ENCODE results near the gene CYP51A1.
"Not testable (repeated sequence)": the region's sequence is repeated elsewhere in the genome, so short reads cannot be mapped to it uniquely, and the experiment has no call there.

The CYP51A1 gene

DNA sequence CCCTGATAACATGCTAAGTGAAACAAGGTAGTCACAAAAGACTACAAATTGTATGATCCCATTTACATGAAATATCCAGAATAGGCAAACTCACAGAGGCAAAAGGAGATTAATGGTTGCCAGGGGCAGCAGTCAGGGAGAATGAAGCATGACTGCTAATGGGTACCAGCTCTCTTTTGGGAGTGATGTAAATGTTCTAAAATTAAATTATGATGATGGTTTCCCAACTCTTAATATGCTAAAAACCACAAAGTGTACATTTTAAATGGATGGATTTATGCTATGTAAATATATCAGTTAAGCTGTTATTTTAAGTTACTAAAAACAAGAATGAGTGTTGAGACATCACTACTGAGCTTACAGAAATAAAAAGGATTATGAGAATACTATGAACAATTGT is 12.6 kb downstream of the CYP51A1 start:
- no peak for DNase-seq

DNA sequence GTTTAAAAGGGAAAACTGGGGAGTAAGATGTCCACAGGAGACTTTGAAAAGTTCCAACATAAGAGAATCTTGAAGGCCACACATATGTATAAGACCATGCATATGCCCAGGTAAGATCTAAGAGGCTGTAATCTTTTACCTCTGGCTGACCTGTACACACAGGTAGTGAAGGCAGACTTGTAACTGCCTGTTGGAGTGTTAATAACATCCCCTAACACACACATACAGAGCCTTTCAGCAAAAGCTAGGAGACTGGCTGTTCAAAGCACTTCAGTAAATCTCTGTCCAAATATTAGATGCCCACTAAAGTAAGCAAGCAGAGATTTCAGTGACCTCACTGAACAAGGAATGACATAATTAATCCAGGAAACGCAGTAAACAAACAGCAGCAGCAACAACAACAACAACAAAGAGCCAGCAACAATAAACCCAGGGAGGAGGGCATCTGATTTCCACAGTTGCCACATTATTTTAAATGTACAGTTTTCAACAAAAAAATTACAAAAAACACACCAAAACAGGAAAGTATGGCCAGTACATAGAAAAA is 15.0 kb downstream of the CYP51A1 start:
- no peak for DNase-seq

DNA sequence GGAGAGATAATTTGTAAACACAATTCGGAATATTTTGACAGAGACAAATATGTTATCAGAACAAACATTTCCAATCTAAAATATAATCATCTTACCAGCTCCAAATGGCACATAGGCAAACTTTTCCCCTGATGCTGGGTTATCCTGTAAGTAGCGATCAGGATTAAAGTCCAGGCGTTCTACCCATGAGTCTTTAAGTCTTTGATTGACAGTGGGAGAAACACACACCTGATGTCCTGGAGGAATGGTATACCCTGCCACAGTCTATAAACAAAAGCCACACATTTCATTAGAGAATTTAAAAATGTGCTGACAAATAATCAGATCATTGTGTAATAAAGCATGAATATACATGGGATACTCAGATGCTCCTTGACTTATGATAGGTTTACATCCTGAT is 17.3 kb downstream of the CYP51A1 start:
- DNase-seq: no peak

DNA sequence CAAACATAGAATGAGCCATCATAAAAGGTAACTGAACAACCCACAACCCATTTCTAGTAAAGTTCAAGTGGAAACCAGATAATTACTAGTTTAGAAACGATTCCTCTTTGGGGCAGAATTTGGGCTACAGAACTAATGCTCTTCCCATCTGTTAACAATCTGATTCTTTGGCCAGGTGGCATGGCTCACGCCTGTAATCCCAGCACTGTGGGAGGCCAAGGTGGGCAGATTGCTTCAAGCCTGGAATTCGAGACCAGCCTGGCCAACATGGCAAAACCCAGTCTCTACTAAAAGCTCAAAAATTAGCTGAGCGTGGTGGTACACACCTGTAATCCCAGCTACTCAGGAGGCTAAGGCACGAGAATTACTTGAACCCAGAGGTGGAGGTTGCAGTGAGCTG is 18.5 kb downstream of the CYP51A1 start:
- DNase-seq: no peak

DNA sequence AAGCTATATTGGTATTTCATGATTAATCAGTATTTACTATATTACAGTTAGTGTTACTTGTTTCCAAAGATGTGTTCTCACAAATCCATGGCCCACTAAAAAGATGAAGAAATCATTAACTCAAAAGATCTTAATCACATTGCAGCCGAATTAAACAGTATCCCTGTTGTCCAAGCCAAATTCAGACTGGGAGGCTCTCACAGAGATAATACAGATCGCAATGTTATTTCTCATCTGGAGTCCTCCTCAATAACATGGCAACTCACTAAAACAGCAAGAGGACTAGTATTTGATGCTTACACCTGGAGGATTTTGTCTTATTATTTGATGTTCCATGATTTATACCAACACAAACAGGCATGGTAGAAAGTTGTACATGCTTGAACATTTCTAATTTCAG is 23.4 kb downstream of the CYP51A1 start:
- DNase-seq: no peak

DNA sequence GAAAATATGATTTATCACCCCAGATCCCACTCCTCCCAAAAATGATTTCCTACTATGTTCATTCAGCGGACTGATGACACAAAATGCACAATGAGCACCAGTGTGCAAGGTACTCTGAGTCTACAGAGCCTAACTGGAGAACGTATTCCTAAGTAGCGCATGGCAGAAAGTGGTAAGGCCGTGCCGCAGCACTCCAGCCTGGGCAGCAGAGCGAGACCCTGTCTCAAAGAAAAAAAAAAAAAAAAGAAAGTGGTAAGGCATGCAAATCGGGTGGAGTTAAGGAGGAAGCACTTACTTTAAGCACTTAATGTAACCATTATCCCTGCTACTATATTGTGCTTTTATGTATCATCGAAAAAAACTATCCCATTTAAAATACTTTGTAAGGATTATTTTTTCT is 25.5 kb downstream of the CYP51A1 start:
- DNase-seq: no peak

DNA sequence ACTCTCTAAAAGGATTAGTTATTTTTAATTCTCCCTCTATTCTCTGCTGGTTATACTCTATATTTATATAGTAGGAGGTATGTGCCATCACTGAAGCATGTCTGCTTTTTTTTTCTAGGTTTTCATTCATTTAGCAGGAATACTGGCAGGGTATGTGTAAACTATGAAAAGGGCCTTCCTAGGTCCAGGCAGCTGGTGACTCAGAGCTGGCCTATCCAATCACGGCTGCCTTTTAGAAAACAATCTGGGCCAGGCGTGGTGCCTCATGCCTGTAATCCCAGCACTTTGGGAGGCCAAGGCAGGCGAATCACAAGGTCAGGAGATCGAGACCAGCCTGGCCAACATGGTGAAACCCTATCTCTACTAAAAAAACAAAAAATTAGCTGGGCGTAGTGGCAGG is 31.4 kb downstream of the CYP51A1 start:
- DNase-seq: not testable (repeated sequence)

DNA sequence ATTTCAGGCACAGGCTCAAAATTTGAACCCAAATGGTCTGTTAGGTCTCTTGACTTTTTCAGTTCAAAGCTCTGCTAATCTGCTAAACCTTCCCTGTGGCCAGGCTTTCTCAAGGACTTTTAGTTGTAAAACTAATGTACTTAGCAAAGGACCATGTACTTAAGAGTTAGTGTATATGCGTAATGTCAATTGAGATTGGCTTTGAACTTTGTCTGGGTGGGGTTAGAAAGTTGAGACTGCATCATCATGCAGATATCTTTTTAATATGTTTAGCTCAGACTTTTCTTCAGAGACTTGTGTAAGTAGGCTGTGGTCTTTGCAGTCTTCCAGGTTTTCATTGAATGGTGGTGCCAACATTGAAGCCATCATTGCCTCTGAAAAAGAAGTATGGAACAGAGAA is 33.7 kb downstream of the CYP51A1 start:
- no peak for DNase-seq

DNA sequence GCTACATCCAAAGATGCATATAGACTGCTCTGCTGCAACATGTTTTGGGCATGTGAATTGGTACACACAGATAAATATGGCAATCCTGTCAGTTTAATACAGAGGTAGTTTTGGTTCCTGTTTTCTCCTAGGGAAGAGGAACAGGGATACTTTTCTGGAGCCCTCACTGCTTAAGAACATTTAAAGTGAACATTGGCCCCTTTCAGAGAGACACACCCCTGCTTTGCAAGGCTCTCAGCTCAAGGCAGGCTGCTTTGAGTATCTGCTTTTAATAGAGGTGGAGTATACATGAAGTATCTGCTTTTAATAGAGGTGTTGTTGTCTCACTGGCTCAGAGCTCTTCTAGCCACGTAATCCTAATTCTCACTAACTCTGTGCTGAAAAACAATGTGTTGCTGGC is 38.9 kb downstream of the CYP51A1 start:
- no peak for DNase-seq

DNA sequence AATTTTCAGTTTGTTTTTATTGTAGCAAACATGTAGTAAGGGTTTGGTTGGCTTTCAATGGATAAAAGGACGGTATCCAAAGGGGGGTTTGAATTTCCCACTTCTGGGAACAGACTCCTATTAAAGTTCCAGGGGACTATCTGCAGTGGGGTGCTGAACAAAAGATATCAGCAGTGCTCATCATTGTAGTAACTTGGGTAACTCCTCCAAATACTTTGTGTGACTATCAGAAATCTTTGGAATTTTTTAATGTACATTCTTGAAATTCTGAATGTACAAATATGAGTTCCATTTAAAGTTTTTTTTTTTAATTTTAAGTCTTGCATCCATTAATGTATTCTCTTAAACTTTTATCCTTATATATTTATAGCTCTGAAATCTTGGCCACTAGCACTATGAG is 42.1 kb downstream of the CYP51A1 start:
- no peak for DNase-seq

DNA sequence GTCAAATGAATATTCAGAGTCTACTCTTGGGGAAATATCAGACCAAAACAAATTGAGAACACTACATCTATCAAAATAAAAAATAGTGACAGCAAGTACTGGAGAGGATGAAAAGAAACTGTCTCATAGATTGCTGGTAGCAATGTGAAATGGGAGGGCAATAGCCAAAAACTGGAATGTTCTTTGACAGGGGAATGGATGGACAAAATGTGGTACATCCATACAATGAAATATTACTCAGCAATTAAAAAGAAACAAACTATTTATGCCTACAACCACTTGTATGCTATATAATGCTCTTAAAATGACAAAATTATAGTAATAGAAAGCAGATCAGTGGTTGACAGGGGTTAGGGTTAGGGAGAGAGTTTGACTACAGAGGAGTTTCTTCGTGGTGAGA is 46.0 kb downstream of the CYP51A1 start:
- DNase-seq: no peak

DNA sequence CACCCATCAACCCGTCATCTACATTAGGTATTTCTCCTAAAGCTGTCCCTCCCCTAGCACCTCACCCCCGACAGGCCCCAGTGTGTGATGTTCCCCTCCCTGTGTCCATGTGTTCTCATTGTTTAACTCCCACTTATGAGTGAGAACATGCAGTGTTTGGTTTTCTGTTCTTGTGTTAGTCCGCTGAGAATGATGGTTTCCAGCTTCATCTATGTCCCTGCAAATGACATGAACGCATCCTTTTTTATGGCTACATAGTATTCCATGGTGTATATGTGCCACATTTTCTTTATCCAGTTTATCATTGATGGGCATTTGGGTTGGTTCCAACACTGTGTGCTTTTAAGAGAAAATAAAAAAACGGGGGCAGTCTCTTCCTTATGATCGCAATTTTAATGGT is 50.4 kb downstream of the CYP51A1 start:
- DNase-seq: not testable (repeated sequence)

DNA sequence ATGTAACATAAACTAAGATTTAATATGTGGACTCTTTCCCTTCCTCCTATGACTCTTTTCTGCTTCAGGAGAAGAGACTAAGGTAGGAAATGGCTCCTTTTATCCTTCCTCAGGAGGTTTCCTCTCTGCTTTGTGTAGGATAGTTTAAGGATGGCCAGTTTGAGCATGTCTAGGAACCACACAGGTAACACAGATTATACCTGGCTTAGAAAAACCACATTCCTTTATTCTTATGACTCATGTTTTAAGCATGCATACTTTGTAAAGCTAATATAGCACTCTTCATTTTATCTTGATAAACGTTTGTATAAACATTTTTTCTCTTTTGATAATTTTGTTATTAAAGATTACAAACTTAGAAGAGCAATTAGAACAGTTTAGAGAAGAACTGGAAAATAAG is 57.8 kb downstream of the CYP51A1 start:
- peak; percentile 6 for DNase-seq

DNA sequence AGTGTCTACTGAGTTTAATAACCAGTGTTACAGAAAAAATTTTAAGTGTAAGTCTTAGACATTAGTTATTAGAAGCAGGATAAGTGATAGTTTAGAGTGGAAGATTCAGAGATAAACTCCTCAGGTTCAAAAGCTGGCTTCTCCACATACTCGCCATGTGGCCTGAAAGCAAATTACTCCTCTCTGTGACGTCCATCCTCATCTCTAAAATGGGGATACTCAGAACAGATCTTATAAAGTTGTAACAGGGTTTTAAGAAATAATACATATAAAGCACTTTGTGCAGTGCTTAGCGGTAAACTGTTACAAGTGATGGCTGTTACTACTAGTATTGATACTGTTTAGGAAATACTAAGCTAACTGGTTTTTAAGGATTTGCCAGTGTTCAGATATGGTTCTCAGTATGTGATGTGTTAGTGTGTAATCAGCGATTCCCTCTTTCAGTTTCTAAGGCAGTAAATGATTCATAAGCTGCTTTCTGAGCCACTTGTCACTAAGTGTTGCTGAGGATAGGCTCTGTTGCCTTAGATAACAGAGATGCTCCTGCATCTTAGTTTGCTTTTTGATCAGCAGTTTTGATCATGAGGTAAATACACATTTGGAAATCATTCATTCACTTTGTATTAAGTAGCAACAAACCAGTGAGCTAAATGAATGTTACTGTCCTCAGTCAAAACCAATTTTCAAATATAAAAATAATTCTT is 58.7 kb downstream of the CYP51A1 start:
- no peak for DNase-seq

DNA sequence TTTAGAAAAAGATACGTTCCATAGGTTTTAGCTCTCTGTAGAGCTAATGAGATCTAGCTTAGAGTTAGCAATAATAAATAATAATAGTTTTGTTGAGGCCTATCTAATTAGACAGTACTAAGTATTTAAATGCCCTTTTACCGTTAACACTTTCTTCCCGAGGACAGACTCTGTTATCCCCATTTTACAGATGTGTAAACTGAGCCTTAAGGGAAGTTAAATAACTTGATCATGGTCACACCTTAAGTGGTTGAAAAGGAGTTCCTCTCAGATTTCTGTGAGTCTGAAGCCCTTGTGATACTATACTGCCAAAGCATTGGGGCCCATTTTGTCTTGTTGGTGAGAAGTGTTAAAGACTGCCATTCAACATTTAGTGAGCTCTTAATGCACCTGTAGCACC is 61.6 kb downstream of the CYP51A1 start:
- no peak for DNase-seq

DNA sequence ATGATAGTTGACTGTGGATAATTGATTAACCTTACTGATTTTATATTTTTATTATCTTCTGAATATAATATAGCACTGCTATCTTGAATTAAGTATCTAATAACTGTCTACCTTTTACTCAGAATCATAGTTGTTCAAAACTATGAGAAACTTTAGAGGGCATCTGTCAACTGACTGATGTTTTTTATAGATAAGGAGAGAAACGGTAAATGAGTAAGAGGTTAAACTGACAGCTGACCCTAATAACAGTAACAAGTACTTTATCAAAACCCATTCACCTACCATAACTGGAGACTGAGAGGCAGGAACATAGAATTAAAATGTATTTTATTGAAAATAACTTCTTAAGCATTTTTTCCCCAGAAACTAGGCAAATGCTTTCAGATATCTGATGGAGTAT is 62.2 kb downstream of the CYP51A1 start:
- no peak for DNase-seq

DNA sequence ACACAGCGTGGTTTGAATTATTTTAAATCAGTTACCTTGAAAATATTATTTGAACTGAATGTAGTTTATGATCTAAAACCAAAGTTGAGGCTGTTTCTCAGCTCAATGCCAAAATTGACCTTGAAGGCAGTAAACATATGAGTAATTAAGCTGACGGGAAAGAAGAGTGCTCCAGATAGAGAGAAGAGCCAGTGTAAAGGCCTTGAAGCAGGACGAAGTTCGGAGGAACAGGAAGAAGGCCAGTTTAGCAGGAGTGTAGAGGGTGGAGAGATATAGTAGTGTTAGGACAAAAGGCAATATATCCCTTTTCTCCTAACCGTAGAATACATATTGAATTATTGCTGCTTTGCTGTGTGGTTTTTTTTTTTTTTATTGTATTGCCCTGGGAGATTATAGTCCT is 63.2 kb downstream of the CYP51A1 start:
- DNase-seq: no peak

DNA sequence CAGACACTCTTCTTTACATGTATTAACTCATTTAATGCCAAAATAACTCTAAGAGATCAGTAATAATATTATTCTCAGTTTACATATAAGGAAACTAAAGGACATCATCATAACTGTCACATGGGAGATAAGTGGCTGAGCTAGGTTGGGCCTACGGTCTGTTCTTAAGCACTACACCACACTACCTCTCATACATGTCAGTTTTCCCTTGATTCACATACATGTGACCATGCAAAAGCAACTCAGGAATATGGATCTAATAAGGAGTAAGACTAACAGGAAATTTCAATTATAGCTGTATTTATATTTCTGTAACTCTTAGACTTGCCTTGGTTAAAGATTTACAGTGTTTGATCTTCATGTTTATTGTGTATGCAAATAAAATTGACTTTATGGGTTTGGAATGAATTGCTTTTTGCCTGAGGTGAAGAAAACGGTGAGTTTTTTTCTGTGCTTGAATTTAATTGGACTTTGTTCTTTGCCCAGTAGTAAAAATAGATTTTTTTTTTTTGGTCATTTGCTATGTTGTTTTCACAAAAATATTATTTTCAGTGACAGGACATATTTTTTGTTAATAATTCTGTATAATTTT is 69.7 kb downstream of the CYP51A1 start:
- DNase-seq: no peak
